ENCODE results near the gene SH2B3. TPM values are rescaled to one million over a fixed set of nuclear protein-coding genes. Genes with fewer than 3 reads are reported as not detected.

SH2B3 gene
- total RNA-seq, 1 experiment from 2014 or later = 40.3 TPM

GRCh38 chr12:111443086-111443485, 37.4 kb downstream of the SH2B3 start:
- Histone ChIP-seq H4K8ac (replicated peaks; ENCODE audit: insufficient read length, low read depth, low read length) (no peak overlapping the region), H4K91ac (ENCODE audit: insufficient read length, low read depth, low read length) (no peak overlapping the region), H3K14ac (ENCODE audit: insufficient read depth, low read length) (no peak overlapping the region), H3K9ac (ENCODE audit: extremely low read depth, insufficient read length, low read length) (no peak overlapping the region), H3K79me2 (ENCODE audit: insufficient read depth, low read length) (no peaks in the 10 kb centered on the region; the same call in 1 of the 2 replicates), H3K23me2 (ENCODE audit: insufficient read length, low read depth, low read length, poor library complexity, severe bottlenecking) (no peaks in the 10 kb centered on the region), H3K18ac (ENCODE audit: insufficient read length, low read depth, low read length) (no peak overlapping the region), H3K23ac (ENCODE audit: insufficient read length, low read depth, low read length) (no peak overlapping the region), H4K20me1 (ENCODE audit: control insufficient read depth, insufficient read depth, insufficient read length) (no peaks in the 10 kb centered on the region), H3K9me3 (ENCODE audit: control insufficient read depth, low read depth, low read length) (no peaks in the 10 kb centered on the region), H2AFZ (ENCODE audit: low read length) (no peak overlapping the region), H2BK20ac (ENCODE audit: low read depth, low read length, poor library complexity, severe bottlenecking) (no peak overlapping the region), H2BK120ac (ENCODE audit: low read depth, low read length, poor library complexity, severe bottlenecking) (no peak overlapping the region), H3K4ac (ENCODE audit: low read depth, low read length) (no peak overlapping the region), H3K27ac (ENCODE audit: insufficient read length, low read depth, low read length) (no peak overlapping the region), H3K56ac (ENCODE audit: insufficient read length, low read depth, low read length) (no peak overlapping the region), H3K79me1 (ENCODE audit: insufficient read depth, low read depth, low read length, poor library complexity, severe bottlenecking) (no peaks in the 10 kb centered on the region), H3T11ph (ENCODE audit: low read length) (no peak overlapping the region), H3K27me3 (ENCODE audit: insufficient read depth, low read length) (no peaks in the 10 kb centered on the region), H2AK5ac (ENCODE audit: insufficient read length, low read length) (no peak overlapping the region), H2BK12ac (ENCODE audit: insufficient read length, low read depth, low read length) (no peak overlapping the region), H4K5ac (ENCODE audit: insufficient read length, low read depth, low read length) (no peak overlapping the region), H2BK5ac (ENCODE audit: insufficient read length, low read length) (no peak overlapping the region), H3K4me1 (ENCODE audit: insufficient read depth, low read length) (no peaks in the 10 kb centered on the region; the same call in 1 of the 2 replicates), H3K4me2 (ENCODE audit: insufficient read depth, insufficient read length, low read length) (no peak overlapping the region), H2BK15ac (ENCODE audit: low read depth, low read length) (no peak overlapping the region)
- TF ChIP-seq CTCF (conservative IDR thresholded peaks at IDR 0.05) = no peak
- H3K4me1 Mint-ChIP-seq = peaks cover 31 to 36% of the 10 kb centered on the region in 2 experiments
- H3K9me3 Mint-ChIP-seq = no peaks in the 10 kb centered on the region
- peak; percentile 34 for DNase-seq
- WGBS (ENCODE audit: extremely low coverage, insufficient read length, low lambda C conversion rate) = no CpG with 5 or more reads among the region's 7 CpGs
- no peak overlapping the region for H3K4me3 Mint-ChIP-seq
- peaks cover 11 to 34% (median 33%) of the 10 kb centered on the region in 3 experiments; a peak in 6 of 7 replicates for H3K36me3 Mint-ChIP-seq (ENCODE audit: insufficient read depth in 1 of 3, low read depth in 3 of 3)
- H3K27me3 Mint-ChIP-seq (ENCODE audit: low read depth) = no peaks in the 10 kb centered on the region
- H3K27ac Mint-ChIP-seq = peak overlapping the region; percentile 72 to 91 (median 79); a peak in 6 of 7 replicates

Measured in H9 (cell line).